ENCODE measurements around the gene GJD4. TPM values are rescaled to one million over a fixed set of nuclear protein-coding genes. Genes with fewer than 3 reads are reported as not detected.

GJD4 gene
- total and polyA plus RNA-seq, 2 of the 4 experiments (the other 2 are of a cell fraction), result not detected

DNA sequence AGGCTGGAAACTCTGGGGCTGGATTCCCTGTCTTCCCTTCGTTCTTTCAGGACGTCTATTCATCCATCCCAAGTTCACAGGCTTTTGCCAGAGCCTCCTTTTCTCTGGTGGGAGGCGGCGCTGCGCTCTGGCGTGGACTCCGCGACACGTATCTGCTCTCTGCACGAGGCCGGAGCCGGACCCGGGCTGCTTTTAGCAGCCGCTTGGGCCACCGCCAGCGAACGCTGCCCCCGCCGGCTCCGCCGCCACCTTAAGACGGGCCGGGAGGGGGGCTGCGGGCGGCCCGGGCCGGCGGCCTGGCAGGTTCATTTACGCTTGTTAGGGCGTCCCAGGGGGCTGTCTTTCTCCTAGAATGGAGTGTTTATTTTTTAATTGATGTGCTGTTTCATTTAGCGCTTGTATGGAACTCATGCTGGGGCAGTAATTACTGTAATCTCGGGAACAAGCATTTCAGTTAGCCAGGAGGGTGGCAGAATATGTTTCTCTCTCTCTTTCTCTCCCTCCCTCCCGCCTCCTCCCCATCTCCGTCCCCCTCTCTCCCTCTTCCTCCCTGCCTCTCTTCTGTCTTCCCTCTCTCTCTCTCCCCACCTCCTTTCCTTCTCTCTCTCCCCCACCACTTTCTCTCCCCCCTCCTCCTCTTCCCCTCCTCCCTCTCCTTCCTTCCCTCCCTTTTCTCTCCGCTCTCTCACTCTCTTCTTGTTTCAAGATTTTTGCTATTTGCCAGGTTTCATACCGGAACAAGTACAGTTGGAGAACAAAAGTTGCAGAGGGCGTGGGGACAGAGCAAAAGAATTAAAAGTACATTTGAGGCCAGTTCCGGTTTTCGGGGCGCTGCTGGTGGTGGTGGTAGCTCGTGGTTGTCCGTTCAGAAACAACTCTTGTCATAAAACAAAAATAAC, 38.3 kb downstream of the GJD4 start:
- TF ChIP-seq NFE2L2 (IDR thresholded peaks at IDR 0.05; ENCODE audit: low read depth, low read length) (no peak), POLR2A (IDR thresholded peaks at IDR 0.05; ENCODE audit: low read depth, low read length) (0 out of 2 replicates have a peak, but pooled peaks have one; percentile 27), RAD21 (IDR thresholded peaks at IDR 0.05; ENCODE audit: low read length) (peak; percentile 14; the same call in 1 of the 2 replicates), SMC3 (IDR thresholded peaks at IDR 0.05; ENCODE audit: low read depth, low read length) (no peak), MXI1 (IDR thresholded peaks at IDR 0.05; ENCODE audit: borderline replicate concordance, low read depth, low read length) (peak; percentile 43; the same call in 1 of the 2 replicates)
- TF ChIP-seq, protein P1, sequence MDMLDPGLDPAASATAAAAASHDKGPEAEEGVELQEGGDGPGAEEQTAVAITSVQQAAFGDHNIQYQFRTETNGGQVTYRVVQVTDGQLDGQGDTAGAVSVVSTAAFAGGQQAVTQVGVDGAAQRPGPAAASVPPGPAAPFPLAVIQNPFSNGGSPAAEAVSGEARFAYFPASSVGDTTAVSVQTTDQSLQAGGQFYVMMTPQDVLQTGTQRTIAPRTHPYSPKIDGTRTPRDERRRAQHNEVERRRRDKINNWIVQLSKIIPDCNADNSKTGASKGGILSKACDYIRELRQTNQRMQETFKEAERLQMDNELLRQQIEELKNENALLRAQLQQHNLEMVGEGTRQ (IDR thresholded peaks at IDR 0.05; ENCODE audit: low read depth, low read length), result no peak
- no peaks in the 10 kb centered on the region for H3K9me3 ChIP-seq (ENCODE audit: control insufficient read depth, insufficient read depth, low read length)

More for the DNA sequence above, 38.3 kb downstream of the GJD4 start:
- intact Hi-C loops (cut with micrococcal nuclease) (loop anchor here (1.0 to 10.0 kb wide), 6 partner anchors 273 to 961 kb away; no protein-coding TSS in a partner anchor), dilution Hi-C loops (cut with HindIII; ENCODE audit: low sequenced_read_pairs, unreplicated experiment) (no loop called here), in situ Hi-C loops (cut with MboI; ENCODE audit: low sequenced_read_pairs) (loop anchor here (10.0 kb wide), 1 partner anchor 271 kb away; no protein-coding TSS in a partner anchor)
- no TSS peak for BruUV-seq (replicated peaks)
- H3K18ac ChIP-seq (ENCODE audit: low read depth, low read length), result 0 out of 2 replicates have a peak overlapping the region, but pooled peaks have one; percentile 5
- ChIA-PET POLR2A (ENCODE audit: unreplicated experiment) (interaction anchor here (0.6 kb wide), 1 partner anchor 637 kb away, joined by 3 read pairs; no protein-coding TSS in a partner anchor), CTCF (interaction anchor here (0.7 to 1.1 kb wide), 2 partner anchors 8 to 284 kb away, joined by 3 to 4 read pairs; no protein-coding TSS in a partner anchor)
- H3K56ac ChIP-seq (ENCODE audit: extremely low read depth, insufficient read depth, low read length), result peak overlapping the region; percentile 29; the same call in 1 of the 2 replicates
- no peak overlapping the region for H4K5ac ChIP-seq (ENCODE audit: low read depth, low read length)
- no peak overlapping the region; the same call in 2 of the 3 replicates for H2BK15ac ChIP-seq (ENCODE audit: low read depth, low read length)
- no peak overlapping the region for H2AK9ac ChIP-seq (replicated peaks; ENCODE audit: low read depth, low read length, poor library complexity)
- no peak overlapping the region for H3K4ac ChIP-seq (ENCODE audit: low read depth, low read length)
- H2BK5ac ChIP-seq (ENCODE audit: low read depth, low read length, poor library complexity, severe bottlenecking), result peak overlapping the region; percentile 4
- H4K20me1 ChIP-seq (ENCODE audit: insufficient read depth, low read length), result peaks cover 8% of the 10 kb centered on the region; the same call in 1 of the 2 replicates
- H2BK120ac ChIP-seq (ENCODE audit: low read depth, low read length), result peak overlapping the region; percentile 37; the same call in 1 of the 2 replicates
- peak overlapping the region; percentile 62 for H3K4me3 ChIP-seq (ENCODE audit: insufficient read depth, low read depth, low read length)
- H4K91ac ChIP-seq (ENCODE audit: insufficient read depth, low read depth, low read length), result no peak overlapping the region; the same call in 1 of the 2 replicates
- H3K4me1 ChIP-seq (ENCODE audit: control insufficient read depth, insufficient read depth, low read length), result peaks cover 7% of the 10 kb centered on the region
- no peak overlapping the region for H2BK20ac ChIP-seq (ENCODE audit: low read depth, low read length)
- H3K9ac ChIP-seq (ENCODE audit: low read depth, low read length), result peak overlapping the region; percentile 46; the same call in 1 of the 2 replicates
- peak overlapping the region in 1 of 2 experiments; percentile 18; a peak in 1 of 4 replicates for H4K8ac ChIP-seq (ENCODE audit: low read depth in 2 of 2, low read length in 2 of 2)
- DNase-seq (peak; percentile 66), ATAC-seq (ENCODE audit: low read depth) (peak; percentile 2)
- 0 out of 2 replicates have a peak, but pooled peaks cover 2% of the 10 kb centered on the region for H3K27me3 ChIP-seq (ENCODE audit: control insufficient read depth, insufficient read depth, low read length)
- peaks cover 8 to 15% of the 10 kb centered on the region in 2 experiments for H3K79me1 ChIP-seq (ENCODE audit: low read depth in 1 of 2, low read length in 2 of 2)
- no peaks in the 10 kb centered on the region for H3K36me3 ChIP-seq (ENCODE audit: control insufficient read depth, insufficient read depth, low read length)
- peak overlapping the region; percentile 77 for H2AFZ ChIP-seq (replicated peaks; ENCODE audit: low read length, poor library complexity)
- H2AK5ac ChIP-seq (ENCODE audit: low read depth, low read length), result no peak overlapping the region
- H3K14ac ChIP-seq (replicated peaks; ENCODE audit: low read depth, low read length), result no peak overlapping the region
- peak overlapping the region; percentile 43; the same call in 1 of the 2 replicates for H3K23ac ChIP-seq (ENCODE audit: low read depth, low read length)
- no peaks in the 10 kb centered on the region for H3K9me1 ChIP-seq (ENCODE audit: insufficient read depth, low read length)
- H3K4me2 ChIP-seq (ENCODE audit: low read depth, low read length), result peak overlapping the region; percentile 94
- WGBS, 2 experiments (ENCODE audit: extremely low coverage in 2 of 2, insufficient read length in 1 of 2), result 0% methylated on average over 20 of the region's 42 CpGs; no CpG with 5 or more reads in 1 of the 2 experiments
- no peak overlapping the region for H3K27ac ChIP-seq (ENCODE audit: insufficient read depth, low read length)
